Hypothalamus (tissue), 51 donors: ENCODE measurements around the gene CNOT11.
"Not testable (repeated sequence)": the region's sequence is repeated elsewhere in the genome, so short reads cannot be mapped to it uniquely, and the experiment has no call there.

Experiments used
- DNase-seq, 51 donors: peaks; one replicate each; lab custom pipeline; 2025; lab: John Stamatoyannopoulos, UW

Gene CNOT11

DNA sequence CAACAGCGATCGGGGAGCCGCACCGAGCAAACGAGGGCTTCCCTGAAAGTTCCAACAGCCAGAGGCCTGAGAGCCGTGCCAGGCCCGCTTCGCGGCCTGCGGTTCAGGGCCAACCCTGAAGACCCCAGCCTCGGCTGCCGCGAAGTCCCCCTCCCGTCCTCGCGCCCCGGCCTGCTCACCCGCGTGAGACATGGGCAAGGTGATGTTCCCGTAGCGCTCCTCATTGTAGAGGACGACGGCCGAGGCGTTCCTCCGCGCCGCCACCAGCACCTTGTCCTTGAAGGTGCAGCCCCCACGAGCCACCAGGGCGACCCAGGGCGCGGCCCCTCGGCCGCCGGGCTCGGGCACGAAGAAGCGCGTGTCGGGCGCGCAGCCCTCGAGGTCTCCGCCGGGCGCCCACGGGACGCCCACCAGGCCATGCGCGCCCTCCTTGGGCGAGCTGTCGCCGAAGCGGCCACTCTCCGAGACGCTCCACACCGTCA is 55.3 kb downstream of the CNOT11 start:
- peak in 7 of 51 donors; percentile 28 to 58 (median 36) for DNase-seq

- DNase-seq: peak; percentile 26 to 95 (median 84)
Measured at GRCh38 chr2:101308432-101309210, 55.9 kb downstream of the CNOT11 start, which contains the start of gene RNF149. Gene RNF149 (minus strand): TSS chr2:101308701. CDS start chr2:101308588, 113 bp downstream.

DNA sequence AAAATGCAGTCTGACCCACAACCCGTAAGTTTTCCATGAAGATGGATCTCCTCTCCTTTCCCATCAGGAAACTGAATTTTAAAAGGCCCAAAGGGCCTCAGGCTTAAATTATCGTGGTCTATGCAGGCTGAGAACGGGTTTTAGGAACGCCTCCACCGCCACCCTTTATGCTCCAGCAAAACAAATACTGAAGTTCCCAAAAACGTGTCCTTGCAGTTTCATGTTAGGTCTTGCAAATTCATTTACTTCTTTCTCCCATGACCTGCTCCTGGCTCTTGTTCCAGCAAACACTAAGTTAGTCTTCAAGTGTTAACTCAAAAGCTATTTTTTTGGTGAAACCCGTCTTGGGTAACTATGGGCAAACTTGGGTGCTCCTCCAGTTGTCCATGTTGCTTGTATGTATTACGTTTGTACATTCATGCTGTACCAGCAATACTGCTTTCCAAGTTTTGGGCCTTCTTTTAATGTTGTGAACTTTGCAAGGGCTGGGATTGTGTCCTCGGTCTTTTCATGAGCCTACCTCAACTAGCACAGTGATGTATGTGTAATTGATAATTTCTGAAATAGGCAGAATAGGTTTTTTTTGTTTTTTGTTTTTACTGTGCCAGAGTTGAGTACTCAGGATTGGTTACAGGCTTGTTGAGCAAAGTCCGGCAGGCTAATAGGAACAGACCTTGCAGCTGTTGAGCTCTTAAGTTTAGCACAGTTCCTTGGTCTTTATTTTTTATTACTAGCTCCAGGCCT is 57.6 kb downstream of the CNOT11 start:
- no peak for DNase-seq

DNA sequence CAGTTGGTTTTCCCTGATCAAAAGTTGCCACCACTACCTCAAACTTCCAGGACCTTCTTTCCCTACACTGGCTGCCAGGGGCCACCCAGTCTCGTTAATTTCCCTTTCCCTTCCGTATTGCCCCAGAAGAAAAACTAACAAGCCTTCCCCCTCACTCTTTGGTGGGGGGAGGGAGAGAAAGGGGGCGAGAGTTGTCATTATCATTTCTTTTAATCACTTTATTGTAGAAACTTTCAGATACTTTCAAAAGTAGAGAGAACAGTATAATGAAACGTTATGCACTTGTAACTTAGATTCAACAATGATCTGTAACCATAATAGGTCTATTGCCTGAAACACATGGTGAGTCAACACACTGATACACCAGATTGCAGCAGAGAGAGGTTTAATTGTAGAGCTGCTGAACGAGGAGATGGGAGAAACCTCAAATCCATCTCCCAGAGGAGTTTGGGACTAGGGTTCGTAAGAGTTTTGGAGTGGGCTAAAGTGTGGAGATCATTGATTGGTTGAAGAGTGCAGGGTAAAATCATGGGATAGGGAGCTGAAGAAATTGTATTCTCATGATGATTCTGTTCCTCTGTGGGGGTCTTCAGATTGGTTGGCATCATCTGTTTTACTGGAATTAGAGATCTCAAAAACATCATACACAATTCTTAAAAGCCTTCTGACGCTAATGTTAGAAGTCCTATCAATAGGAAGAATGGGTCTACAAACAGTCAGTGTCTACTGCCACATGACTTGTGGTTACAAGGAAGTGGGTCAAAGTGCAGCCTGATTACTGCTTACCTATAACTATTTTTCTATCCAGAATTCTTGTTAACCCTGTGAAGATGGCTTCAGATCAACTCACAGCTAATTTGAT is 58.4 kb downstream of the CNOT11 start:
- DNase-seq: no peak

- no peak for DNase-seq
Measured at GRCh38 chr2:101311696-101312017, 59.0 kb downstream of the CNOT11 start.

DNA sequence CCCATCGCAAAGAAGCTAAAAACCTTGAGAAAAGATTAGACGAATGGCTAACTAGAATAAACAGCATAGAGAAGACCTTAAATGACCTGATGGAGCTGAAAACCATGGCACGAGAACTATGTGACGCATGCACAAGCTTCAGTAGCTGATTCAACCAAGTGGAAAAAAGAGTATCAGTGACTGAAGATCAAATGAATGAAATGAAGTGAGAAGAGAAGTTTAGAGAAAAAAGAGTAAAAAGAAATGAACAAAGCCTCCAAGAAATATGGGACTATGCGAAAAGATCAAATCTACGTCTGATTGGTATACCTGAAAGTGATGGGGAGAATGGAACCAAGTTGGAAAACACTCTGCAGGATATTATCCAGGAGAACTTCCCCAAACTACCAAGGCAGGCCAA is 63.9 kb downstream of the CNOT11 start:
- not testable (repeated sequence) for DNase-seq
